Psoas muscle (tissue), 8 donors: ENCODE measurements around the gene TDRD9. TPM values are rescaled to one million over a fixed set of nuclear protein-coding genes. Genes with fewer than 3 reads are reported as not detected.
A peak's percentile ranks its signal among the peaks of the same experiment; 100 is the strongest.

Experiments
- ATAC-seq, 4 donors: fragments of 200-7000 bp; cut with Tn5 transposase; one replicate each; pipeline ENCODE4 v1.9.1; 2020; ENCODE audit warnings: moderate library complexity in 3 of 4, mild to moderate bottlenecking in 2 of 4
- DNase-seq, 2 donors: peaks; one replicate each; pipeline ENCODE4 v3.0.0-alpha.2; 2020
- H3K27ac ChIP-seq: fragments of 200-600 bp; one replicate; pipeline ENCODE4 v1.8.0; 2022
- H3K27me3 ChIP-seq, 3 donors: fragments of 200-600 bp in 1 of 3; one replicate each; pipeline versions ENCODE4 v1.6.1 to v1.8.0; 2013 to 2022; ENCODE audit warnings: low read length in 2 of 3, mild to moderate bottlenecking in 2 of 3, moderate library complexity in 1 of 3; ENCODE audit not compliant: insufficient read depth in 3 of 3
- H3K36me3 ChIP-seq, 2 donors: fragments of 200-600 bp in 1 of 2; one replicate each; pipeline versions ENCODE4 v1.6.1 to v1.8.0; 2013 to 2022; ENCODE audit warnings: low read depth in 1 of 2, mild to moderate bottlenecking in 1 of 2, moderate library complexity in 1 of 2; ENCODE audit not compliant: insufficient read depth in 1 of 2
- H3K4me1 ChIP-seq: fragments of 200-600 bp; one replicate; pipeline ENCODE4 v1.8.0; 2022
- H3K4me3 ChIP-seq: fragments of 200-600 bp; one replicate; pipeline ENCODE4 v1.8.0; 2022; ENCODE audit warnings: mild to moderate bottlenecking
- H3K9me3 ChIP-seq: fragments of 200-600 bp; one replicate; pipeline ENCODE4 v1.8.0; 2022
- CTCF ChIP-seq: fragments of 200-600 bp; IDR thresholded peaks from one replicate; pipeline ENCODE4 v1.8.0; 2022; ENCODE audit warnings: antibody characterized with exemption
- WGBS, 3 donors: extraction: QIAGEN DNeasy Blood & Tissue Kit; methylation state at CpG; one replicate each; pipeline versions ENCODE4 v1.1.6 to v1.1.7; 2013; 5-methylcytosine and 5-hydroxymethylcytosine counted together
- intact Hi-C, 2 donors: fragments of 100-400 bp; cut with DNase I; formaldehyde crosslinking; loops; one replicate each; pipeline versions ENCODE4 v1.11.0 to v1.14.2; 2022
- polyA plus RNA-seq, 3 donors: library from polyadenylated mRNA; stranded (reverse); fragments of 200-250 nt; gene quantifications; one replicate each; pipeline ENCODE4 v1.2.3, GENCODE V29; 2013
- total RNA-seq, 4 donors: library from RNA; stranded (reverse); fragmentation: NEBNext Ultra II Directional in 2 of 4; extraction: Animal tissue kit (Norgen Biotek cat#: 25700) in 2 of 4; gene quantifications; one replicate each; pipeline versions ENCODE4 v1.2.1 to v1.2.4, GENCODE V29; 2021 to 2023
- donor health status: healthy with polysubstance abuse.
- donor health status: DM: no; HTN: no; CAD: no; lungs with moderate emphysema.
- donor health status: Bipolar disorder and iron deficiency.
- donor health status: healthy.
- donor health status: DM: yes; HTN: yes; CAD: no.
- donor health status: DM: no; HTN: no; CAD: no.
- donor health status: DM: no; HTN: no; CAD: no.
- donor health status: DM: yes; HTN: yes; CAD: no.

TDRD9 gene
- total and polyA plus RNA-seq, 7 donors, result 0.13 to 1.3 (median 0.31) TPM

- Histone ChIP-seq H3K27ac (no peak overlapping the region), H3K27me3 (peaks cover 0 to 14% (median 4%) of the 10 kb centered on the region in 3 donors), H3K9me3 (no peaks in the 10 kb centered on the region), H3K4me3 (no peak overlapping the region), H3K36me3 (no peaks in the 10 kb centered on the region), H3K4me1 (peaks cover 8% of the 10 kb centered on the region)
- intact Hi-C loops, result no loop called here
- ATAC-seq (no peak), DNase-seq (no peak)
- WGBS, 3 donors, result 89 to 95% (median 91%) methylated on average over 17 of the region's 17 CpGs
- TF ChIP-seq CTCF, result no peak
These were observed 153.1 kb downstream of the TDRD9 start for GRCh38 chr14:104081261-104081835.

- WGBS, 3 donors, result 80 to 89% (median 80%) methylated on average over 15 of the region's 15 CpGs
- H3K4me1 ChIP-seq, result peaks cover 8% of the 10 kb centered on the region
- H3K36me3 ChIP-seq, result no peaks in the 10 kb centered on the region
- ATAC-seq, result no peak
- no peak overlapping the region for H3K27ac ChIP-seq
- no peaks in the 10 kb centered on the region for H3K9me3 ChIP-seq
- peaks cover 0 to 15% (median 4%) of the 10 kb centered on the region in 3 donors for H3K27me3 ChIP-seq
- no peak overlapping the region for H3K4me3 ChIP-seq
- TF ChIP-seq CTCF, result no peak
- intact Hi-C loops, result no loop called here
- peak in 1 of 2 donors; percentile 10 for DNase-seq
These were observed 153.8 kb downstream of the TDRD9 start for GRCh38 chr14:104081951-104082464.

GRCh38 chr14:104082807-104083206 lies 154.6 kb downstream of the TDRD9 start:
- no peaks in the 10 kb centered on the region for H3K9me3 ChIP-seq
- H3K27me3 ChIP-seq, result peaks cover 0 to 21% (median 4%) of the 10 kb centered on the region in 3 donors
- no peak overlapping the region for H3K4me3 ChIP-seq
- intact Hi-C loops, result no loop called here
- ATAC-seq (peak; percentile 39 to 70 (median 62)), DNase-seq (peak; percentile 15 to 67)
- no peak for TF ChIP-seq CTCF
- H3K27ac ChIP-seq, result no peak overlapping the region
- H3K36me3 ChIP-seq, result no peaks in the 10 kb centered on the region
- peaks cover 8% of the 10 kb centered on the region for H3K4me1 ChIP-seq
- 26 to 43% (median 35%) methylated on average over 12 of the region's 12 CpGs for WGBS, 3 donors

- Histone ChIP-seq H3K27ac (no peak overlapping the region), H3K9me3 (no peaks in the 10 kb centered on the region), H3K27me3 (peaks cover 0 to 21% (median 8%) of the 10 kb centered on the region in 3 donors), H3K36me3 (no peaks in the 10 kb centered on the region), H3K4me3 (no peak overlapping the region), H3K4me1 (peaks cover 8% of the 10 kb centered on the region)
- no peak for ATAC-seq
- intact Hi-C loops, result no loop called here
- no peak for TF ChIP-seq CTCF
- DNase-seq, result no peak
- whole genome bisulfite sequencing, 3 donors, result 79 to 81% (median 79%) methylated on average over 15 to 16 of the region's 16 CpGs
These were observed 156.2 kb downstream of the TDRD9 start for GRCh38 chr14:104084251-104085002.
